GM12873 (cell line): ENCODE results near the gene ZFAND3.

Experiments used
- TF ChIP-seq, protein P1 (sequence below): IDR thresholded peaks from 2 replicates; pipeline ENCODE4 v1.5.1; 2012; ENCODE audit warnings: low read depth, mild to moderate bottlenecking, moderate library complexity, low read length, control low read depth; ENCODE audit not compliant: insufficient read depth; ENCODE audit errors: missing control alignments

ZFAND3 gene

DNA sequence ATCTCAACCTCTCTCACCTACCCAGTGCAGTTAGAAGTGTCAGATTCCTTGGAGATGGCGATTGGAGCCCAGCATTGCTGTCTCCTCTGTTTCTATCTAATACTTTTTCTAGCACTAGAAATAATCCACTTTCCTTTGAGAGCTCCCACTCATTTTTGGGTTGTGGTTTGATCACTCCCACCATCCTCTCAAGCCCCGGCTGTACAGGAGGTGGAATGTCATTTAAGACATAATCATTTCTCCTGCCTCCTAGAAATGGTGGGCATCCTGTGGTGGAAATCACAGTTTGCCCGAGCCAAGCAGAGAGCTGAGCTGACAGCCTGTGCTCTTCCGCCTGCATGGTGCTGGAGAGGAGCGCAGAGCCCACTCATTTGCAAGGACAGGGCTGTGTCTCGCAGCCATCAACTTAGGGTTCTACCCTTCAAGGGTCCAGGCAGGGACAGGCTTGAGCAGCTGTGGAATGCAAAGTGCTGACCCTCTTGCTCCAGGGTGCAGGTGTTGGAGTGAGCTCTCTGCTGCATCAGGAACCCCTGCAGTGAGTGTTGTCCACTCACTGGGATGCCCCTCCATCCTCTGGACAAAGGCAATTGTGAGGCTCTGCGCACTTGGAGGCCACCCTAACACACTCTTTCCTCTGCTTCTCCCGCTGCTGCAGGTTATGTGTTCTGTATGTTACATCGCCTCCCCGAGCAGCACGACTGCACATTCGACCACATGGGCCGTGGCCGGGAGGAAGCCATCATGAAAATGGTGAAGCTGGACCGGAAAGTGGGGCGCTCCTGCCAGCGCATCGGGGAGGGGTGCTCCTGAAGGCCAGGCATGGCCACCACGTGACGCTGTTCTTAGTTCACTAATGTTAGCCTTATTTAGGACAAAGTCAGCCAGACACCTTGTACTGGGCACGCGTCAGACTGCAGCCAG, 332.3 kb downstream of the ZFAND3 start:
- TF ChIP-seq, protein P1, sequence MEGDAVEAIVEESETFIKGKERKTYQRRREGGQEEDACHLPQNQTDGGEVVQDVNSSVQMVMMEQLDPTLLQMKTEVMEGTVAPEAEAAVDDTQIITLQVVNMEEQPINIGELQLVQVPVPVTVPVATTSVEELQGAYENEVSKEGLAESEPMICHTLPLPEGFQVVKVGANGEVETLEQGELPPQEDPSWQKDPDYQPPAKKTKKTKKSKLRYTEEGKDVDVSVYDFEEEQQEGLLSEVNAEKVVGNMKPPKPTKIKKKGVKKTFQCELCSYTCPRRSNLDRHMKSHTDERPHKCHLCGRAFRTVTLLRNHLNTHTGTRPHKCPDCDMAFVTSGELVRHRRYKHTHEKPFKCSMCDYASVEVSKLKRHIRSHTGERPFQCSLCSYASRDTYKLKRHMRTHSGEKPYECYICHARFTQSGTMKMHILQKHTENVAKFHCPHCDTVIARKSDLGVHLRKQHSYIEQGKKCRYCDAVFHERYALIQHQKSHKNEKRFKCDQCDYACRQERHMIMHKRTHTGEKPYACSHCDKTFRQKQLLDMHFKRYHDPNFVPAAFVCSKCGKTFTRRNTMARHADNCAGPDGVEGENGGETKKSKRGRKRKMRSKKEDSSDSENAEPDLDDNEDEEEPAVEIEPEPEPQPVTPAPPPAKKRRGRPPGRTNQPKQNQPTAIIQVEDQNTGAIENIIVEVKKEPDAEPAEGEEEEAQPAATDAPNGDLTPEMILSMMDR, result no peak

DNA sequence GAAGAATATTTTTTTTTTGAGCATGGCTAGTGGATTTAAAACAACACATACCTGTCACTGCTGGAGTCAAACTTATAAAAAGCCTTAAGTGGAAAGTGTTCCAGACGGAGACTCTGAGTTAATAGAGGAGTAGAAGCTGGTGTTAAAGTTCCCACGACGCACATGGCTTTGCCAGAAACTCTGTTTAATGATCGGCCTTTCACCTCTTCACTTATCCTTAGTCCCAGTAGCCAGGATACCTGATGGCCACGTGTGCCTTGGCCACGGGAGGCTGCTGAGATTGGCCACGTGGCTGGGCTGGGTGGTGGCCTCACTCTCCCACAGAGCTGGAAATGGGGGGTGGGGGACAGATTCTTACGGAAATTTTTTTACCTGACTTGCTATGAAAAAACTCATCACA, 333.1 kb downstream of the ZFAND3 start:
- TF ChIP-seq, protein P1, result no peak

DNA sequence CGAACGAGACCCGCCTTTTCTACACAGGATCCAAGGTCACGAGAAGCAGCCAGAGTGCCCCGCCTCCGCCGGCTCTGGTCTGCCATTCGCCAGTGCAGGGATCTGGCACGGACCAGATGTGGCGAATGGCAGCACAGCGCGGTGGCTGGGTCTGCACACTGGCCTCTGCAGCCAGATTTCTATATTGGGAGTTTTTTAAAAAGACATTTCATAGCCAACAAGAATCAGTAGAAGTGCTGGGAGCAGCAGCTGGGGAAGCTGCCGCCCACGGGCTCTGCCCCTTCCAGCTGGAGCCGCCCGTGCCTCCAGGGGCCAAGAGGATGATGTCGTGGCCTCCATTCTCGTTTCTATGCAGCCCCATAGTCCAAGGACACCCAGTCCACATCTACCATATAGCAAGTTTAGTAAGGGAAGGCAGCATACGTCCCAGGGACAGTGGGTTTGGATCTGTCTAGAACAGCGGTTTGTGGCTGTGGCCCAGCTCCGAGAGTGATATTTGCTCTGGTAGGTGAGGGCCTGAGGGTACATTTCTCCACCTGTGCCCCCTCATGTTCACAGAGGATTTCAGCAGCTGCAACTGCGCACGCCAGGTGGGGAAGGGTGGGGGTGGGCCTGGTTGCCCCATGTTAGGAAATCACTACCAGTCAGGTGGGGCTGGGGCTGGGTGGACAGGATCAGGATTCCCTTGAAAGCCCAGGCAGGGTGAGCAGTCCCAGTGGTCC, 333.7 kb downstream of the ZFAND3 start:
- TF ChIP-seq, protein P1, result no peak

DNA sequence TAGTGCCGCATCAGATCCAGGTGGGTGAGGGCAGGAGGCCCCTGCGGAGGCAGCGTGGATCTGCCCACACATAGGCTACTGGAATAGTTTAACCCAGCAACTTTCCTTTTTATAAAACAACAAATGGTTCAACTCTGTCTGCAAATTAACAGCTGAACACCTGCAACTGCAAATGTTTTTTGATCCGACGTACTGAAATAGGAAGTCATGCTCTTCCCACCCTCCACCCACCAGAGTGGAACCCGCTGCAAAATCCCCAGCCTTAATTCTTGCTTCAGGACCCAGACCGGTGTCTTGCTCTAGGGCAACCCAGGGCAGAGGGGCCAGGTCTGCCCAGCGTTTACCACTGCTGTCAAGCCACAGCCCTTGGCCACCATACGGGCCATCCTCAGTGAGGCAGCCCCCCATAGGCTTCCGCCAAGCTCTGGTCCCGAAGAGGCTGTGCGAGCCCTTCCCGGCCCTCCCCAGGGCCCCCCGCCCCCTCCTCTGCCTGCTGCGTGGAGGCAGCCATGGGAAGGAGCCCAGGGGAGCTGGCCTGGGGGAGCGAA, 334.3 kb downstream of the ZFAND3 start:
- TF ChIP-seq, protein P1, result no peak

DNA sequence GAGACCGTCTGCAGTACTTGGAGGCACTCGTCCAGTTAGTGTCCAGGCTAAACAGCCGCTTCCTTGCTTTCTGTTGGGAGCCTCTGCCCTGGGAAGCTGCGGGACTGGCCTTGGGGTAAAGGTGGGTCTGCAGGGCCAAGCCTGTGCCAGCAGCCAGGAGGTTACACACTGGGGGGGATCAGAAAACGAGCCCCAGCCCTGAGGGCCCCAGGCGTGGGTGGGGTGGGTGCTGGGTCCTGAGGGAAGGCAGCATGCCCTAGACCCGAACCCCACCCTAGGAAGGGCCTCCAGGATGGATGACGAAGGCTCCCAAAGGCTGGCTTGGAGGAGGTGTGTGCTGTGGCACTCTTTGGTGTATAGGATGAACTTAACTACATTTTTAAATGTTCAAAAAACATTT, 335.2 kb downstream of the ZFAND3 start:
- TF ChIP-seq, protein P1, result no peak

DNA sequence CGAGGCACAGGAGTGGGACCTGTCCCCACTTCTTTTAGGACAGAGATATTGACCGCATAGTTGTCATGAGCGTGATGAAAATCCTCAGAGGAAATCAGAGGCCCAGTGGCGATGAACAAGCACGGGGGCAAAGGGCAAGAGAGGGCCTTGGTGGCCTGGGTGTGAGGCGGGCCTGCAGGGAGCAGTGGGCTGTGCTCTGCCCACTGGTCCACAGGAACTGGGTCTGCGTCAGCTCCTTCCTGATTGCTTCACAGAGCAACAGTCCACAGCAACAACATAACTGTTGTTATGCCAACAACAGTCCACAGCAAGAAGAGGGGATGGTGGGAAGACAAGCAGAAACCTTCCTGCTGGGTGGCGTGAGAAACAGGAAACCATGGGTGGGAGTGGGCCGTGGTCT, 335.6 kb downstream of the ZFAND3 start:
- TF ChIP-seq, protein P1, result no peak

DNA sequence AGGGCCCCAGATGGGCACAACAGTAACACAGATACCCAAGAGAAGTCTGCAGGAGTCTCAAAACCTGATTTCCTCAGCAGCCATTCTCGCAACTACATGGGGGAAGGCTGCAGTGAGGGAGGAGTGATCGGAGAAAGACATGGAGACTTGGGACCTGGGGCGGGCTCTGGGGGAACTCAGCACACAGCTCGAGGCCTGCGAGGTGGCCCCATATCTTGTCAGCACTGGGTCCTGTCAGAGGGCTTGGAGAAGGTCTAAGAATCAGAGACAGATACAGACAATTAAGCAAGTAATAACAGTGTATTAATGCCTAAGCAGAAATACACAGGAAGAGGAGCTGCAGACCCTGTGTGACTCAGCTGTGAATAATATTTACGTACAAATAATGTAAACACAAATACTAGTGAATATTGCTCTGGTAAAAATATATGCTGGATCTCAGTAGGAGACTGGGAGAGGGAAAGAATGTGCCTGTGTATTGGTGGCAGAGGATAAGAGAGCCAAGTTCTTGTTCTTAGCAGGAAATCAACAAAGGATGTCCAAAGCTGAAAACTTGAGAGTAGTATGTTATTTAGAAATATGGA, 336.2 kb downstream of the ZFAND3 start:
- TF ChIP-seq, protein P1, result no peak
